ENCODE results near the gene NT5DC4. TPM values are rescaled to one million over a fixed set of nuclear protein-coding genes. Genes with fewer than 3 reads are reported as not detected.
"Not testable (repeated sequence)": the region's sequence is repeated elsewhere in the genome, so short reads cannot be mapped to it uniquely, and the experiment has no call there.

Gene NT5DC4
- total RNA-seq, 1 donor from 2014 or later = not detected

- no peaks in the 10 kb centered on the region for H3K36me3 Mint-ChIP-seq (ENCODE audit: low read depth)
- no peak overlapping the region for H3K4me3 Mint-ChIP-seq
- DNase-seq (ENCODE audit: low read depth, low spot score) = no peak
- H3K9me3 Mint-ChIP-seq = no peaks in the 10 kb centered on the region
- H3K4me1 Mint-ChIP-seq = no peaks in the 10 kb centered on the region
- no peaks in the 10 kb centered on the region for H3K27me3 Mint-ChIP-seq (ENCODE audit: low read depth)
- no peak overlapping the region for H3K27ac Mint-ChIP-seq (ENCODE audit: unreplicated experiment)
- no peak for TF ChIP-seq CTCF (conservative IDR thresholded peaks at IDR 0.05)
Measured at GRCh38 chr2:112699984-112700667, 20.7 kb upstream of the NT5DC4 start.

- H3K9me3 Mint-ChIP-seq = no peaks in the 10 kb centered on the region
- H3K4me1 Mint-ChIP-seq = no peaks in the 10 kb centered on the region
- DNase-seq (ENCODE audit: low read depth, low spot score) = no peak
- H3K4me3 Mint-ChIP-seq = no peak overlapping the region
- H3K36me3 Mint-ChIP-seq (ENCODE audit: low read depth) = no peaks in the 10 kb centered on the region
- TF ChIP-seq CTCF (conservative IDR thresholded peaks at IDR 0.05) = no peak
- H3K27ac Mint-ChIP-seq (ENCODE audit: unreplicated experiment) = no peak overlapping the region
- H3K27me3 Mint-ChIP-seq (ENCODE audit: low read depth) = no peaks in the 10 kb centered on the region
Measured at GRCh38 chr2:112701052-112701451, 19.8 kb upstream of the NT5DC4 start.

DNA sequence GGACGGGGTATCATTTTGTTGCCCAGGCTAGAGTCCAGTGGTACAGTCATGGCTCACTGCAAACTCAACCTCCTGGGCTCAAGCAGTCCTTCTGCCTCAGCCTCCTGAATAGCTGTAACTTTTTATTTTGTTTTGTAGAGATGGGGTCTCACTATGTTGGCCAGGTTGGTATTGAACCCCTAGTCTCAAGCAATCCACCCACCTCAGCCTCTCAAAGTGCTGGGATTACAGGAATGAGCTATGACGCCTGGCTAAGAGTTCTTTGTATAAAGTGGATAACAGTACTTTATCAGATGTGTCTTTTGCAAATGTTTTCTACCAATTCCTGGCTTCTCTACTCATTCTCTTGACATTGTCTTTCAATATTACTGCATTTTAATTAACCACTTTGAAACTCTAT lies 17.1 kb upstream of the NT5DC4 start:
- H3K27me3 Mint-ChIP-seq (ENCODE audit: low read depth) = peaks cover 4% of the 10 kb centered on the region
- no peaks in the 10 kb centered on the region for H3K9me3 Mint-ChIP-seq
- no peak for TF ChIP-seq CTCF (conservative IDR thresholded peaks at IDR 0.05)
- DNase-seq (ENCODE audit: low read depth, low spot score) = no peak
- H3K4me3 Mint-ChIP-seq = no peak overlapping the region
- no peaks in the 10 kb centered on the region for H3K36me3 Mint-ChIP-seq (ENCODE audit: low read depth)
- no peak overlapping the region for H3K27ac Mint-ChIP-seq (ENCODE audit: unreplicated experiment)
- H3K4me1 Mint-ChIP-seq = no peaks in the 10 kb centered on the region

- TF ChIP-seq CTCF (conservative IDR thresholded peaks at IDR 0.05) = no peak
Measured at GRCh38 chr2:112705575-112705974, 15.2 kb upstream of the NT5DC4 start.

GRCh38 chr2:112706170-112706664 lies 14.6 kb upstream of the NT5DC4 start:
- no peaks in the 10 kb centered on the region for H3K36me3 Mint-ChIP-seq (ENCODE audit: low read depth)
- no peaks in the 10 kb centered on the region for H3K9me3 Mint-ChIP-seq
- no peak overlapping the region for H3K4me3 Mint-ChIP-seq
- H3K4me1 Mint-ChIP-seq = no peaks in the 10 kb centered on the region
- H3K27me3 Mint-ChIP-seq (ENCODE audit: low read depth) = peaks cover 6% of the 10 kb centered on the region
- DNase-seq (ENCODE audit: low read depth, low spot score) = no peak
- no peak overlapping the region for H3K27ac Mint-ChIP-seq (ENCODE audit: unreplicated experiment)
- no peak for TF ChIP-seq CTCF (conservative IDR thresholded peaks at IDR 0.05)

More at GRCh38 chr2:112705575-112705974, 15.2 kb upstream of the NT5DC4 start:
- Mint-ChIP-seq H3K4me3 (no peak overlapping the region), H3K4me1 (no peaks in the 10 kb centered on the region), H3K27me3 (ENCODE audit: low read depth) (peaks cover 6% of the 10 kb centered on the region), H3K9me3 (no peaks in the 10 kb centered on the region), H3K27ac (ENCODE audit: unreplicated experiment) (no peak overlapping the region), H3K36me3 (ENCODE audit: low read depth) (no peaks in the 10 kb centered on the region)
- no peak for DNase-seq (ENCODE audit: low read depth, low spot score)

DNA sequence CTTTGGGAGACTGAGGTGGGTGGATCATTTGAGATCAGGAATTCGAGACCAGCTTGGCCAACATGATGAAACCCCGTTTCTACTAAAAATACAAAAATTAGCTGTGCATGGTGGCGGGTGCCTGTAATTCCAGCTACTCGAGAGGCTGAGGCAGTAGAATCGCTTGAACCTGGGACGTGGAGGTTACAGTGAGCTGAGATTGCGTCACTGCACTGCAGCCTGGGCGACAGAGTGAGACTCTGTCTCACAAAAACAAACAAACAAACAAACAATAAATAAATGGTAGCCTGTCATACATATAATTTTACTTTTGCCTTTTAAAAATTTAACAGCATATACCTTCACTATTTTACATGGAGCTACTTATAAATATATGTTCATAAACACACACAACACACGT lies 13.9 kb upstream of the NT5DC4 start:
- not testable (repeated sequence) for H3K27me3 Mint-ChIP-seq (ENCODE audit: low read depth); H3K4me3 Mint-ChIP-seq

More for the DNA sequence above, 13.9 kb upstream of the NT5DC4 start:
- not testable (repeated sequence) for H3K9me3 Mint-ChIP-seq; DNase-seq (ENCODE audit: low read depth, low spot score); H3K27ac Mint-ChIP-seq (ENCODE audit: unreplicated experiment); H3K36me3 Mint-ChIP-seq (ENCODE audit: low read depth); H3K4me1 Mint-ChIP-seq
